Hepatic stellate cell (primary cell): ENCODE results near the gene NOVA2.

Experiments used
- DNase-seq: peaks from one replicate; pipeline ENCODE4 v3.0.0; 2011; ENCODE audit warnings: low spot score

The NOVA2 gene

GRCh38 chr19:45895519-45895972 is 78.1 kb downstream of the NOVA2 start:
- no peak for DNase-seq

- DNase-seq, result no peak
These were observed 82.8 kb downstream of the NOVA2 start for GRCh38 chr19:45890877-45891276.

- DNase-seq, result no peak
These were observed 84.3 kb downstream of the NOVA2 start for GRCh38 chr19:45889210-45889885.

- DNase-seq, result no peak
These were observed 86.4 kb downstream of the NOVA2 start for GRCh38 chr19:45887200-45887710.

- DNase-seq, result peak; percentile 97
These were observed 87.1 kb downstream of the NOVA2 start for GRCh38 chr19:45886427-45887199.

GRCh38 chr19:45885556-45886426 is 87.9 kb downstream of the NOVA2 start, which contains the start of gene IRF2BP1:
IRF2BP1 (minus strand) TSS chr19:45886141; CDS start chr19:45885774, 367 bp downstream.
- peak; percentile 96 for DNase-seq

- DNase-seq, result no peak
These were observed 88.7 kb downstream of the NOVA2 start for GRCh38 chr19:45884682-45885555.

GRCh38 chr19:45883881-45884681 is 89.6 kb downstream of the NOVA2 start:
- DNase-seq, result no peak
